Measurements from ENCODE around the gene NR1H4. TPM values are rescaled to one million over a fixed set of nuclear protein-coding genes. Genes with fewer than 3 reads are reported as not detected.

The NR1H4 gene
- total RNA-seq, 3 donors from 2014 or later: 0.15 TPM; not detected in 2

GRCh38 chr12:100455896-100456295 is 17.8 kb upstream of the NR1H4 start:
- intact Hi-C loops (cut with DNase I; ENCODE audit: low total_unique reads): no loop called here
- Histone ChIP-seq H3K27ac (no peak overlapping the region), H3K9me3 (no peaks in the 10 kb centered on the region), H3K36me3 (no peaks in the 10 kb centered on the region), H3K4me1 (no peaks in the 10 kb centered on the region), H3K4me3 (no peak overlapping the region), H3K27me3 (no peaks in the 10 kb centered on the region)
- DNase-seq (ENCODE audit: low spot score in 2 of 2): no peak
- TF ChIP-seq POLR2AphosphoS5 (IDR thresholded peaks at IDR 0.05): no peak
- no peak for TF ChIP-seq POLR2A (IDR thresholded peaks at IDR 0.05)
- TF ChIP-seq CTCF (IDR thresholded peaks at IDR 0.05): no peak

- intact Hi-C loops (cut with DNase I; ENCODE audit: low total_unique reads): no loop called here
- Histone ChIP-seq H3K9me3 (no peaks in the 10 kb centered on the region), H3K27me3 (no peaks in the 10 kb centered on the region), H3K4me1 (no peaks in the 10 kb centered on the region), H3K36me3 (no peaks in the 10 kb centered on the region), H3K4me3 (no peak overlapping the region), H3K27ac (no peak overlapping the region)
- no peak for TF ChIP-seq CTCF (IDR thresholded peaks at IDR 0.05)
- TF ChIP-seq POLR2AphosphoS5 (IDR thresholded peaks at IDR 0.05): no peak
- no peak for TF ChIP-seq POLR2A (IDR thresholded peaks at IDR 0.05)
- no peak for DNase-seq (ENCODE audit: low spot score in 2 of 2)
These were observed 15.5 kb upstream of the NR1H4 start for GRCh38 chr12:100458191-100458590.

GRCh38 chr12:100460702-100461101 is 13.0 kb upstream of the NR1H4 start:
- H3K9me3 ChIP-seq: no peaks in the 10 kb centered on the region
- no peaks in the 10 kb centered on the region for H3K27me3 ChIP-seq
- intact Hi-C loops (cut with DNase I; ENCODE audit: low total_unique reads): no loop called here
- DNase-seq (ENCODE audit: low spot score in 2 of 2): no peak
- H3K27ac ChIP-seq: no peak overlapping the region
- no peaks in the 10 kb centered on the region for H3K4me1 ChIP-seq
- no peak overlapping the region for H3K4me3 ChIP-seq
- TF ChIP-seq CTCF (IDR thresholded peaks at IDR 0.05) (no peak), POLR2A (IDR thresholded peaks at IDR 0.05) (no peak), POLR2AphosphoS5 (IDR thresholded peaks at IDR 0.05) (no peak)
- no peaks in the 10 kb centered on the region for H3K36me3 ChIP-seq

- no peaks in the 10 kb centered on the region for H3K9me3 ChIP-seq
- no peaks in the 10 kb centered on the region for H3K36me3 ChIP-seq
- H3K27me3 ChIP-seq: no peaks in the 10 kb centered on the region
- intact Hi-C loops (cut with DNase I; ENCODE audit: low total_unique reads): no loop called here
- TF ChIP-seq POLR2AphosphoS5 (IDR thresholded peaks at IDR 0.05) (no peak), POLR2A (IDR thresholded peaks at IDR 0.05) (no peak), CTCF (IDR thresholded peaks at IDR 0.05) (no peak)
- no peaks in the 10 kb centered on the region for H3K4me1 ChIP-seq
- no peak overlapping the region for H3K4me3 ChIP-seq
- no peak for DNase-seq (ENCODE audit: low spot score in 2 of 2)
- no peak overlapping the region for H3K27ac ChIP-seq
These were observed 12.2 kb upstream of the NR1H4 start for GRCh38 chr12:100461330-100461973.

GRCh38 chr12:100463661-100464060 is 10.0 kb upstream of the NR1H4 start:
- intact Hi-C loops (cut with DNase I; ENCODE audit: low total_unique reads): no loop called here
- Histone ChIP-seq H3K4me3 (no peak overlapping the region), H3K27me3 (no peaks in the 10 kb centered on the region), H3K9me3 (no peaks in the 10 kb centered on the region), H3K4me1 (no peaks in the 10 kb centered on the region), H3K27ac (no peak overlapping the region), H3K36me3 (no peaks in the 10 kb centered on the region)
- no peak for DNase-seq (ENCODE audit: low spot score in 2 of 2)
- no peak for TF ChIP-seq POLR2A (IDR thresholded peaks at IDR 0.05)
- no peak for TF ChIP-seq CTCF (IDR thresholded peaks at IDR 0.05)
- TF ChIP-seq POLR2AphosphoS5 (IDR thresholded peaks at IDR 0.05): no peak

Data from breast epithelium (tissue), 4 donors.